HEK293 (cell line): ENCODE data around the gene ZSCAN20.

Experiments
- PATZ1 ChIP-seq: fragments of 450-650 bp; formaldehyde crosslinking; IDR thresholded peaks from 2 replicates; pipeline ENCODE4 v1.5.1; 2016; ENCODE audit warnings: missing biosample characterization, missing genetic modification characterization
- PBX3 ChIP-seq: sonication (generic); formaldehyde crosslinking; IDR thresholded peaks from 2 replicates; pipeline ENCODE4 v1.8.1; 2022; ENCODE audit warnings: mild to moderate bottlenecking, moderate library complexity, missing genetic modification reagents
- ZBTB21 ChIP-seq: fragments of 450-650 bp; formaldehyde crosslinking; IDR thresholded peaks from 2 replicates; pipeline ENCODE4 v1.5.1; 2017; ENCODE audit warnings: missing biosample characterization, missing genetic modification characterization
- ZNF112 ChIP-seq: fragments of 450-650 bp; formaldehyde crosslinking; IDR thresholded peaks from 2 replicates; pipeline ENCODE4 v1.5.0; 2017; ENCODE audit warnings: missing biosample characterization, missing genetic modification characterization
- ZNF221 ChIP-seq: fragments of 450-650 bp; formaldehyde crosslinking; IDR thresholded peaks from 2 replicates; pipeline ENCODE4 v1.5.1; 2017; ENCODE audit warnings: missing biosample characterization, missing genetic modification characterization, borderline replicate concordance
- ZNF398 ChIP-seq: fragments of 450-650 bp; formaldehyde crosslinking; IDR thresholded peaks from 2 replicates; pipeline ENCODE4 v1.5.1; 2017; ENCODE audit warnings: missing biosample characterization, missing genetic modification characterization
- ZNF561 ChIP-seq: fragments of 450-650 bp; IDR thresholded peaks from 2 replicates; pipeline ENCODE4 v1.5.1; 2018; ENCODE audit warnings: missing biosample characterization, missing genetic modification characterization, borderline replicate concordance
- ZNF624 ChIP-seq: fragments of 450-650 bp; formaldehyde crosslinking; IDR thresholded peaks from 2 replicates; pipeline ENCODE4 v1.5.1; 2017; ENCODE audit warnings: missing biosample characterization, missing genetic modification characterization
- TF ChIP-seq, protein P1 (sequence below): fragments of 450-650 bp; formaldehyde crosslinking; IDR thresholded peaks from 2 replicates; pipeline ENCODE4 v1.5.1; 2016; ENCODE audit warnings: missing biosample characterization, missing genetic modification characterization
- TF ChIP-seq, protein P2 (sequence below): fragments of 450-650 bp; formaldehyde crosslinking; IDR thresholded peaks from 2 replicates; pipeline ENCODE4 v1.5.1; 2016; ENCODE audit warnings: missing biosample characterization, missing genetic modification characterization
- TF ChIP-seq, protein P3 (sequence below): fragments of 450-650 bp; formaldehyde crosslinking; IDR thresholded peaks from 2 replicates; pipeline ENCODE4 v1.5.1; 2016; ENCODE audit warnings: missing biosample characterization, missing genetic modification characterization

DNA sequence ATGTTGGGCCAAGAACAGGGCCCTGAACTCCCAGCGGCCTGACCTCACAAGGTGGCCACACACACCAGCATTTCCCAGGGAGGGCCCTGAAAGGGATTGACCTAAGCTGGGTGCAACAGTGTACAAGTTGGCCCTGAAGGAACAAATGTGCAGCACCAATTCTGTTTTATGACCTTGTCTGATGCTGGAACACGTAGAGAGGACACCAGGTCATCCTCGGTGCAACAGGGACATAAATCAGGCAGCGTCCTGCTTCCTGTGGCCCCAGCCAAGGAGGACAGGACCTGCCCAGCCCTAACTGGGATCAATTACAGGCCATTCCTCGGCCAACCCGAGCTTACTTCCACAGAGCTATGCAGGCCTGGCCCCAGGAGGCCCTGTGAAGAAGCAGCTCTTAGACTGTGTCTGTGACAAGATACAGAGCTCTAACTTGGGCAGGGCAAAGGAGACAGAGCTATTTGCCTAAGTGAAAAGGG, 28.7 kb upstream of the ZSCAN20 start:
- TF ChIP-seq, protein P1, sequence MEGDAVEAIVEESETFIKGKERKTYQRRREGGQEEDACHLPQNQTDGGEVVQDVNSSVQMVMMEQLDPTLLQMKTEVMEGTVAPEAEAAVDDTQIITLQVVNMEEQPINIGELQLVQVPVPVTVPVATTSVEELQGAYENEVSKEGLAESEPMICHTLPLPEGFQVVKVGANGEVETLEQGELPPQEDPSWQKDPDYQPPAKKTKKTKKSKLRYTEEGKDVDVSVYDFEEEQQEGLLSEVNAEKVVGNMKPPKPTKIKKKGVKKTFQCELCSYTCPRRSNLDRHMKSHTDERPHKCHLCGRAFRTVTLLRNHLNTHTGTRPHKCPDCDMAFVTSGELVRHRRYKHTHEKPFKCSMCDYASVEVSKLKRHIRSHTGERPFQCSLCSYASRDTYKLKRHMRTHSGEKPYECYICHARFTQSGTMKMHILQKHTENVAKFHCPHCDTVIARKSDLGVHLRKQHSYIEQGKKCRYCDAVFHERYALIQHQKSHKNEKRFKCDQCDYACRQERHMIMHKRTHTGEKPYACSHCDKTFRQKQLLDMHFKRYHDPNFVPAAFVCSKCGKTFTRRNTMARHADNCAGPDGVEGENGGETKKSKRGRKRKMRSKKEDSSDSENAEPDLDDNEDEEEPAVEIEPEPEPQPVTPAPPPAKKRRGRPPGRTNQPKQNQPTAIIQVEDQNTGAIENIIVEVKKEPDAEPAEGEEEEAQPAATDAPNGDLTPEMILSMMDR (tag by site-specific recombination): no peak
- TF ChIP-seq ZNF398: no peak
- no peak for TF ChIP-seq ZNF624 (tag by site-specific recombination)
- TF ChIP-seq PATZ1: no peak
- TF ChIP-seq ZNF561 (tag by site-specific recombination): no peak
- TF ChIP-seq PBX3 (CRISPR knock-in tag): no peak
- TF ChIP-seq ZBTB21 (tag by site-specific recombination): no peak
- TF ChIP-seq, protein P2, sequence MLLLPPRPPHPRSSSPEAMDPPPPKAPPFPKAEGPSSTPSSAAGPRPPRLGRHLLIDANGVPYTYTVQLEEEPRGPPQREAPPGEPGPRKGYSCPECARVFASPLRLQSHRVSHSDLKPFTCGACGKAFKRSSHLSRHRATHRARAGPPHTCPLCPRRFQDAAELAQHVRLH (tag by site-specific recombination): no peak
- no peak for TF ChIP-seq ZNF112 (tag by site-specific recombination)
- TF ChIP-seq, protein P3, sequence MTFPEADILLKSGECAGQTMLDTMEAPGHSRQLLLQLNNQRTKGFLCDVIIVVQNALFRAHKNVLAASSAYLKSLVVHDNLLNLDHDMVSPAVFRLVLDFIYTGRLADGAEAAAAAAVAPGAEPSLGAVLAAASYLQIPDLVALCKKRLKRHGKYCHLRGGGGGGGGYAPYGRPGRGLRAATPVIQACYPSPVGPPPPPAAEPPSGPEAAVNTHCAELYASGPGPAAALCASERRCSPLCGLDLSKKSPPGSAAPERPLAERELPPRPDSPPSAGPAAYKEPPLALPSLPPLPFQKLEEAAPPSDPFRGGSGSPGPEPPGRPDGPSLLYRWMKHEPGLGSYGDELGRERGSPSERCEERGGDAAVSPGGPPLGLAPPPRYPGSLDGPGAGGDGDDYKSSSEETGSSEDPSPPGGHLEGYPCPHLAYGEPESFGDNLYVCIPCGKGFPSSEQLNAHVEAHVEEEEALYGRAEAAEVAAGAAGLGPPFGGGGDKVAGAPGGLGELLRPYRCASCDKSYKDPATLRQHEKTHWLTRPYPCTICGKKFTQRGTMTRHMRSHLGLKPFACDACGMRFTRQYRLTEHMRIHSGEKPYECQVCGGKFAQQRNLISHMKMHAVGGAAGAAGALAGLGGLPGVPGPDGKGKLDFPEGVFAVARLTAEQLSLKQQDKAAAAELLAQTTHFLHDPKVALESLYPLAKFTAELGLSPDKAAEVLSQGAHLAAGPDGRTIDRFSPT (tag by site-specific recombination): no peak
- TF ChIP-seq ZNF221: no peak
